Endothelial cell of umbilical vein (primary cell): Measurements from ENCODE around the gene TATDN3.

Experiments used
- CTCF ChIP-seq, 2 donors: IDR thresholded peaks; 1 replicate in 1 of 2; 2 replicates in 1 of 2; pipeline ENCODE4 v1.5.1; 2011; ENCODE audit warnings: low read length in 2 of 2, mild to moderate bottlenecking in 2 of 2, moderate library complexity in 2 of 2, control low read depth in 1 of 2, inconsistent platforms in 1 of 2, low read depth in 1 of 2; ENCODE audit not compliant: insufficient read depth in 1 of 2; ENCODE audit errors: extremely low read depth in 1 of 2
- EZH2 ChIP-seq: IDR thresholded peaks from 2 replicates; pipeline ENCODE4 v1.6.1; 2012; ENCODE audit warnings: borderline replicate concordance, low read depth, mild to moderate bottlenecking, moderate library complexity, low read length, inconsistent platforms; ENCODE audit not compliant: severe bottlenecking
- MAX ChIP-seq: IDR thresholded peaks from 2 replicates; pipeline ENCODE4 v1.6.1; 2011; ENCODE audit not compliant: insufficient read depth, insufficient read length
- POLR2A ChIP-seq: IDR thresholded peaks from 2 replicates; pipeline ENCODE4 v1.6.1; 2012; ENCODE audit warnings: low read depth, mild to moderate bottlenecking, control low read depth, low read length

GRCh38 chr1:212752934-212753497 is 38.7 kb upstream of the TATDN3 start:
- TF ChIP-seq POLR2A = no peak
- TF ChIP-seq MAX = no peak
- no peak for TF ChIP-seq CTCF (IDR thresholded peaks at IDR 0.05; ENCODE audit: extremely low read depth in 1 of 2, insufficient read depth in 1 of 2, low read depth in 1 of 2, low read length in 2 of 2)
- TF ChIP-seq EZH2 = no peak
